Gastroesophageal sphincter (tissue), 3 donors: ENCODE results near the gene PEA15.

Experiments used
- CTCF ChIP-seq, 4 experiments: fragments of 200-600 bp in 2 of 4; fragments of 450-650 bp in 2 of 4; sonication (generic) in 1 of 4; IDR thresholded peaks; one replicate each; pipeline ENCODE4 v1.5.1; 2017 to 2019; ENCODE audit warnings: antibody characterized with exemption in 4 of 4, mild to moderate bottlenecking in 2 of 4, moderate library complexity in 2 of 4
- EP300 ChIP-seq: sonication (generic); formaldehyde crosslinking; IDR thresholded peaks from one replicate; pipeline ENCODE4 v1.6.1; 2017; ENCODE audit warnings: antibody characterized with exemption, mild to moderate bottlenecking

- TF ChIP-seq CTCF (IDR thresholded peaks at IDR 0.05) (no peak), EP300 (no peak)
These were observed 25.8 kb upstream of the PEA15 start for GRCh38 chr1:160179336-160179735.
